HepG2 (cell line): ENCODE measurements around the gene COL18A1. TPM values are rescaled to one million over a fixed set of nuclear protein-coding genes. Genes with fewer than 3 reads are reported as not detected.

Experiments used
- BRF2 ChIP-seq: sonication (generic); formaldehyde crosslinking; IDR thresholded peaks from 2 replicates; pipeline ENCODE4 v1.8.1; 2022; ENCODE audit warnings: mild to moderate bottlenecking, missing genetic modification reagents
- HBP1 ChIP-seq: IDR thresholded peaks from 2 replicates; pipeline ENCODE4 v1.6.1; 2016; ENCODE audit warnings: low read depth, control low read depth
- NRL ChIP-seq: sonication (generic); formaldehyde crosslinking; IDR thresholded peaks from 2 replicates; pipeline ENCODE4 v1.5.0; 2020; ENCODE audit warnings: missing genetic modification reagents, mild to moderate bottlenecking, moderate library complexity, borderline replicate concordance
- PAF1 ChIP-seq: IDR thresholded peaks from 2 replicates; pipeline ENCODE4 v1.6.1; 2016; ENCODE audit warnings: missing genetic modification reagents, missing compliant biosample characterization
- SALL1 ChIP-seq: sonication (generic); formaldehyde crosslinking; IDR thresholded peaks from 2 replicates; pipeline ENCODE4 v1.8.0; 2022; ENCODE audit warnings: mild to moderate bottlenecking, missing genetic modification reagents
- SATB2 ChIP-seq: sonication (generic); formaldehyde crosslinking; IDR thresholded peaks from 2 replicates; pipeline ENCODE4 v1.5.0; 2020; ENCODE audit warnings: missing genetic modification reagents
- SMARCC2 ChIP-seq: fragments of 450-650 bp; IDR thresholded peaks from 2 replicates; pipeline ENCODE4 v1.6.1; 2017; ENCODE audit warnings: antibody characterized with exemption, mild to moderate bottlenecking
- THAP8 ChIP-seq: sonication (generic); formaldehyde crosslinking; IDR thresholded peaks from 2 replicates; pipeline ENCODE4 v1.5.1; 2020; ENCODE audit warnings: missing genetic modification reagents, mild to moderate bottlenecking, borderline replicate concordance
- ZBTB1 ChIP-seq: sonication (generic); formaldehyde crosslinking; IDR thresholded peaks from 2 replicates; pipeline ENCODE4 v1.4.0; 2020; ENCODE audit warnings: missing genetic modification reagents, borderline replicate concordance
- ZKSCAN8 ChIP-seq: IDR thresholded peaks from 2 replicates; pipeline ENCODE4 v1.6.1; 2016; ENCODE audit warnings: borderline replicate concordance, missing genetic modification reagents, missing compliant biosample characterization
- ZNF205 ChIP-seq: IDR thresholded peaks from 2 replicates; pipeline ENCODE4 v1.6.1; 2018; ENCODE audit warnings: missing biosample characterization, missing genetic modification reagents
- ZNF207 ChIP-seq: fragments of 450-650 bp; IDR thresholded peaks from 2 replicates; pipeline ENCODE4 v1.6.1; 2016; ENCODE audit warnings: antibody characterized with exemption, borderline replicate concordance
- ZNF253 ChIP-seq: sonication (generic); formaldehyde crosslinking; IDR thresholded peaks from 2 replicates; pipeline ENCODE4 v1.8.0; 2022; ENCODE audit warnings: mild to moderate bottlenecking, missing genetic modification reagents, borderline replicate concordance
- ZNF275 ChIP-seq: sonication (generic); formaldehyde crosslinking; IDR thresholded peaks from 2 replicates; pipeline ENCODE4 v1.8.0; 2022; ENCODE audit warnings: missing genetic modification reagents, mild to moderate bottlenecking, inconsistent platforms, borderline replicate concordance
- ZNF652 ChIP-seq: IDR thresholded peaks from 2 replicates; pipeline ENCODE4 v1.6.1; 2016; ENCODE audit warnings: low read depth, borderline replicate concordance
- ZNF761 ChIP-seq: sonication (generic); formaldehyde crosslinking; conservative IDR thresholded peaks from 2 replicates; pipeline ENCODE4 v1.4.0; 2020; ENCODE audit warnings: mild to moderate bottlenecking, missing genetic modification reagents
- polyA plus RNA-seq, 8 experiments: library from polyadenylated mRNA; depleted of rRNA in 3 of 8; stranded (reverse) in 7 of 8; unstranded in 1 of 8; fragments of >200 nt; fragmentation: Illumina TruSeq in 4 of 8; extraction: Trizol in 4 of 8; gene quantifications; 2 replicates each; pipeline versions ENCODE4 v1.2.1 to v1.2.3, GENCODE V29; 2011 to 2016; ENCODE audit warnings: low read depth in 4 of 8, missing spikeins in 1 of 8, mixed read lengths in 1 of 8; ENCODE audit not compliant: insufficient read depth in 1 of 8
- total RNA-seq, 5 experiments: library from RNA; depleted of rRNA; stranded (reverse); fragments of >200 nt; fragmentation: Illumina TruSeq; extraction: Trizol; gene quantifications; 2 replicates each; pipeline ENCODE4 v1.2.3, GENCODE V29; 2016; ENCODE audit warnings: low read depth in 1 of 5
- TF ChIP-seq, protein P1 (sequence below): sonication (generic); formaldehyde crosslinking; IDR thresholded peaks from 2 replicates; pipeline ENCODE4 v1.8.1; 2023; ENCODE audit warnings: mild to moderate bottlenecking, missing genetic modification reagents, borderline replicate concordance
- TF ChIP-seq, protein P2 (sequence below): sonication (generic); formaldehyde crosslinking; IDR thresholded peaks from 2 replicates; pipeline ENCODE4 v1.4.0; 2020; ENCODE audit warnings: mild to moderate bottlenecking, missing genetic modification reagents

The COL18A1 gene
- total and polyA plus RNA-seq, 2 of the 13 experiments (the other 11 are each of a cell fraction or from before 2014, with no cell fraction given), result 79.0 to 102 TPM

DNA sequence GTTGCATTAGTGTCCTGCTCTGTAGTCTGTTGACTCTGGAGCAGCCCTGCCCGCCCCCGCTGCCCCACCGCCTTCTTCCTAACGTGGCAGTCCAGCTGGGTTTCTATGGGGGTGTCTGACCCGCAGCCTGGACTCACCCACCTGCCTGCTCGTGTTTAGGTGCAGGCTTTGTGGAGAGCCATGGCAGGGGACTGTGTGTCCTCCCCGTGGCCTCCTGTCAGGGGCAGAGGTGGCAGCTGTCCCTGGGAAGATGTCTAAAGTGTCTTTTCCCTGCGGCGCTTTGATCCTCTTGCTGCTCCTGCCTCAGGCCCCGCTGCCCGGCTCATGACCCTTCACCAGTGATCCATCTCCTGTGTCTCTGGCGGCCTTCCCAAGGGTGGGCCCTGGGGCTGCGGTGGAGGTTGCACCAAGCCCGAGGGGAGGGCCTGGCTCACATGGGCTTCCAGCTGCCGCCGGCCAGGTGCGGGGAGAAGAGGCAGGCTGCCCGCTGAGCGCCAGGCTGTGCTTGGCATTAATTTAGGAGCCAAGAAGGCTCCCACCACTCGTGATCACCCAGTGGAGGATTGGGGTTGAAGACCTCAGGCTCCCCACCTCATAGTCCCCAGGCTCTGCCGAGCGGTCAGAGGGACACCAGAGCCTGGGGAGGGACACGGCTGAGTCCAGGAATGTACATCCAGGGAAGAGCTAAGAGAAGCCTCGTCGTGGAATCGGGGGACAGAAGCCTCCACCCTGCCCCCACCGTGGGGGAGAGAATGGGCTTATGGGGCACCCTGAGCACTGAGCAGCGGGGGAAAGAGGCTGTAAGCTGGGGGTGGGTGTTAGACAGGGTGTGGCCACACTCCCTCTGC is 44.1 kb downstream of the COL18A1 start (continued):
- TF ChIP-seq ZNF275 (peak; percentile 59; the same call in 1 of the 2 replicates), ZNF253 (CRISPR knock-in tag) (no peak), THAP8 (CRISPR knock-in tag) (no peak), ZNF207 (no peak), PAF1 (CRISPR knock-in tag) (no peak), ZNF652 (CRISPR knock-in tag) (no peak; the same call in 1 of the 2 replicates), ZNF205 (CRISPR knock-in tag) (peak; percentile 62; the same call in 1 of the 2 replicates), ZNF761 (CRISPR knock-in tag) (0 out of 2 replicates have a peak, but pooled peaks have one; percentile 43), SALL1 (CRISPR knock-in tag) (peak; percentile 78), ZBTB1 (CRISPR knock-in tag) (no peak), SMARCC2 (no peak), BRF2 (no peak), SATB2 (CRISPR knock-in tag) (no peak), HBP1 (CRISPR knock-in tag) (peak; percentile 31; the same call in 1 of the 2 replicates), ZKSCAN8 (CRISPR knock-in tag) (peak; percentile 31; the same call in 1 of the 2 replicates), NRL (CRISPR knock-in tag) (peak; percentile 67; the same call in 1 of the 2 replicates)
- TF ChIP-seq, protein P1, sequence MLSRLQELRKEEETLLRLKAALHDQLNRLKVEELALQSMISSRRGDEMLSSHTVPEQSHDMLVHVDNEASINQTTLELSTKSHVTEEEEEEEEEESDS, result no peak
- TF ChIP-seq, protein P2, sequence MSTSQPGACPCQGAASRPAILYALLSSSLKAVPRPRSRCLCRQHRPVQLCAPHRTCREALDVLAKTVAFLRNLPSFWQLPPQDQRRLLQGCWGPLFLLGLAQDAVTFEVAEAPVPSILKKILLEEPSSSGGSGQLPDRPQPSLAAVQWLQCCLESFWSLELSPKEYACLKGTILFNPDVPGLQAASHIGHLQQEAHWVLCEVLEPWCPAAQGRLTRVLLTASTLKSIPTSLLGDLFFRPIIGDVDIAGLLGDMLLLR, result peak; percentile 48; the same call in 1 of the 2 replicates
